SKM-1 treated with dmso at 0.1 percent for 144 hours (cell line): ENCODE results near the gene LYPD6B.

Source experiments
- DNase-seq: peaks from one replicate; lab custom pipeline; 2025; ENCODE audit not compliant: unreplicated experiment; lab: John Stamatoyannopoulos, UW

The LYPD6B gene

DNA sequence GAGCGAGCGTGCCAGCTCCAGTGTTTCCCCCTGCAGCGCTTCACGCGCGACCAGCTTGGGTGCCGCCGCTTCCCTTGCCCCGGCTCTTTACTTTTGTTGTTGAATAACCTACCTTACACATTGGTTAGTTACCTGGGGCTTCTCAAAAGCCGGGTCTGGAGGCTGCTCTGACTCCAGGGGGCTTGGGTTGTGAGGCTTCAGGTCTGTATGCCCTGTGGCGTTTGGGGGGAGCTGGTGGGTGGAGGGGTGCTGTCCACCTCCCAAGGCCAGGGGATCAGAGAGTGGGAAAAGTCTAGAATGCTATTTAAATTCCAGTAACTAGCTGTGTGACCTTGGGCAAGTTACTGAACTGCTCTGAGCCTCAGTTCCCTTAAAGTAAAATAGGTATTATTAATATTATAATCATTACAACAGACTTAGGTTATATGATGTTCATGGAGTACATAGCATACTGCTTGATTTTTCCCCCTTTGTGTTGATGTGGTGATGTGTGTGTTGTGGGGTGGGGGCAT is 770 bp downstream of the LYPD6B start:
- DNase-seq = no peak

GRCh38 chr2:149040451-149040850 is 2.0 kb downstream of the LYPD6B start:
- DNase-seq = peak; percentile 45

- no peak for DNase-seq
Observed at GRCh38 chr2:149041482-149041881, 3.0 kb downstream of the LYPD6B start.

GRCh38 chr2:149042881-149043280 is 4.4 kb downstream of the LYPD6B start:
- no peak for DNase-seq

DNA sequence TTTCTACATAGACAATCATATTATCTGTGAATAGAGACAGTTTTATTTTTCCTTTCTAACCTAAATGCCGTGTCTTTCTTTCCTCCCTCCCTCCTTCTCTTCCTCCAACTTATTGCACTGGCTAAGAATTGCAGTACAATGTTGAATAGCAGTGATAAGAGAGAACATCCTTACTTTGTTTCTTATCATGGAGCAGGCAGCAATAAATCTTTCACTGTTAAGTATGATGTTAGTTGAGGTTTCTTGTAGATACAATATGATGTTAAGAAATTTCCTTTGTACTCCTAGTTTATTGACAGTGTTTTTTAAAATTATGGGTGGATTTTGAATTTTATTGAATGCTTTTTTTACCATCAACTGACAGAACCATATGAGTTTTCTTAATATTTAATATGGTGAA is 6.0 kb downstream of the LYPD6B start:
- no peak for DNase-seq

DNA sequence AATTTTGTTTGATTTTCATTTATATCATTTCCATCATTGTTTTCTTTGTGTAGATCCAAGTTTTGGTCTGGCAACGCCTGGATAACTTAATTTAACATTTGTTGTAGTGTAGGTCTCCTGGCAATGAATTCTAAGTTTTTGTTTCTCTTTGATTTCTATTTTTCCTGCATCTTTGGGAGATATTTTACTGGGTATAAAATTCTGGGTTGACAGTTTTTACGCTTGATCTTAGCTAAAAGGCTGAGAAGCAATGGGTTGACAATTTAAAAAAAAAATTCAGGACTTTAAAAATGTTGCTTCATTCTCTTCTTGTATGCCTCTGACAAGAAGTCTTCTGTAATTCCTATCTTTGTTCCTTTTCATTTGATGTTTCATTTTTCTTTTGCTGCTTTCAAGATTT is 8.6 kb downstream of the LYPD6B start:
- DNase-seq = no peak

- DNase-seq = no peak
Observed at GRCh38 chr2:149049142-149049541, 10.6 kb downstream of the LYPD6B start.

DNA sequence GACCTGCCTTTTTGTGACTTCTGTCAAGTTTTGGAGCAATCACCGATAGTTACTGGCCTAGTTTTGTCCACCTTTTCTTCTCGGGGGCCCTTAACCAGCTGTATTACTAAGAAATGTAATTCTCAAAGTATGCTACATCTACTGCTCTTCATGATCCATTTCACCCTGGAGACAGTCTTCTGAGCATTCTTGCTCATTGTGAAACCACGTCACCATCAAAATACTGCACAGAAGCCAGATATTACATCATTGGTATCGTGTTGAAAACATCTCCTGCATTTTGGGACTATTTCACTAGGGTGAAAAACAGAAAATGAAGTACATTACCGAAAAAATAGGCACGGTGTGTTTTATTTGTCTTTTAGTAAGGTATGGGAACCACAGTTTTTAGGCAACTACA is 11.7 kb downstream of the LYPD6B start:
- no peak for DNase-seq

DNA sequence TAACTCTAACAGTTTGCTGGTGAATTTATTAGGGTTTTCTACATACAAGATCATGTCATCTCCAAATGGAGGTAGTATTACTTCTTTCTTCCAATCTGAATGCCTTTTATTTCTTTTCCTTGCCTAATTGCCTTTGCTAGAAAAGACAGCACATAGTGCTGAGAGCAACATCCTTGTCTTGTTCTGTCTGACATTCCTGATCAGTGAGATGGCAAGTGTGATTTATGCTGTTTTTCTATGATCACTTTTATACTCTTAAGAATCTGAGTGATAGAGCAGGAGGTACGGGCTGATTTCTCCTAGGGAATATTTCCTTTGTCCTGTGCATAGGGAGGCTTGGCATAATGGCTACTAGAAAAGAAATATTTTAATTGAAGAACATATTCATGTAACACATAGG is 17.3 kb downstream of the LYPD6B start:
- no peak for DNase-seq

GRCh38 chr2:149056541-149057255 is 18.2 kb downstream of the LYPD6B start:
- DNase-seq = no peak

DNA sequence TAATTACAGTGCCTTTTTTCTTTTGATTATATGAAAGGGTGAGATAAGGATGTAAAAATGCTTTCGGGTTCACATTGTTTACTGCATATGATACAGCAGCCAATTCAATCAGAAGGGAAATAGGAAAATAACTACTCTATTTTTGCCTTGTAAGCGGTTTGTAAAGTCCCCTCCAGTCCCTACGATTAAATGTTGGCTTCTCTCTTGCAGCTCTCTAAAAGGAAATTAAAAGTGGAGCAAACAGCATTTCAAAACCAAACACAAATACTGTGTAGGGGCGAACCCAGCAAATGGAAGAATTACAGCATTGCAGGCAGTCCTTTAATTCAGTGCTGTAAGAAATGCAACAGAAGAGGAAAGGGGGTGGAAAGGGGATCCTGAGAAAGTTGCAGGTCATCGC is 18.9 kb downstream of the LYPD6B start:
- DNase-seq = no peak

DNA sequence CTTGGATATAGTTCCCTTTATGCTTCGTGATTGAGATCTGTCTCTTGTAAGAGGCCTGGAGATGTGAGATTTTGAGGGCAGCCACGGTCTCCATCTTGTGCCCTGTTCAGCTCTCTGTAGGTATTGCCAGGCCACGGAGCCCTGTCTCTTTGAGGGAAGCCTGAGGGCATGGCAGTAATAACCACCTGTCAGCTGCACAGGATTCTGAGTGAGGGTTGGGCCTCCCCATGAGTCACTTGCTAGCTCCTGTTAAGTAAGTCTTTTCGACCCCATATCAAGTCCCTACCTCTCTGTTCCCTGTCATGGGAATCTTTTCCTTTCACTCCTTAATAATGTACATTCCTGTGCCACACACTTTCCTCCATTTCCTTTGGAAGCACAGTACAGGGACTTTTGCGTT is 20.4 kb downstream of the LYPD6B start:
- no peak for DNase-seq

DNA sequence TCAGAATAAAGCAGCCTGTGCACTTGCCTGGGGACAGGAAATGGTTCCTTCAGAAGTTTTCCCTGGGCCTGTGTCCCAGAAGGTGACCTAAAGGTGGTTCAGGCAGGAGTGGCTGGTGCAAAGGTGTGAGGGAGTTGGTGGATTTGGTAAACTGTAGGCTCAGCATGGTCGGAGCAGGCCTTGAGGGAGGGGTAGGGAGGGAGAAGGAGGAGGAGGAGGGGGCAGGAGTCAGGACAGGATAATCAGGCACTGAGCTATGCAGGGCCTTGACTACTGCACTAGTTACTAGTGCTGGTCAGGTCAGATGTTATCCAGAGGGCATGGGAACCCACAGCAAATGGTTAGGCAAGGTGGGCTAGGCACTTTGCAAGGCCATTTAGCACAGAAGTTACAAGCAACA is 21.3 kb downstream of the LYPD6B start:
- no peak for DNase-seq

DNA sequence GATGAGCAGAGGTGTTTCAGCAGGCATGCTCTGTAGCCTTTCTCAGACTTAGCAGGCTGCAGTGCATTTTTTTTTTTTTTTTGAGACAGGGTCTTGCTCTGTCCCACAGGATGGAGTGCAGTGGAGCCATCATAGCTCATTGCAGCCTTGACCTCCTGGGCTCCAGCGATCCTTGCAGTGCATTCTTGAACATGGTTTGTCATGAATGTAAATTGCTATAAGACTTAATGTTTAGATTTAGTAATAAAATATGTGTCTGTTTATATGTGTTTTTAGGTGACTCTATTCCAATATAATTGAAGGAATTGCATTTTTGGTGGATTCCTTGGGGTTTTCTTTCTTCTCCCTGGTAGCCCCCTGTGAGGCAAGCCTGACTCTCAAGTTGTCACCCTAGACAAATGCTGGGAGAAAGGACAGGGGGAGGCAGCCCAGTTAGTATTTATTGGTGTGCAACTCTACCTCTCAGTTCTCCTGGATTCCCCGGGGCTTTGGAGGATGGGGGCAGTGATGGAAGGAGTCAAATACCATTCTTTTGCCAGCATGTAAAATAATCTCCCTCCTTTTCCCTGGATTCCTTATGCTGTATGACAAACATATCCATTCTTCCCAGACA is 22.7 kb downstream of the LYPD6B start:
- no peak for DNase-seq

GRCh38 chr2:149062531-149062930 is 24.0 kb downstream of the LYPD6B start:
- DNase-seq = no peak

DNA sequence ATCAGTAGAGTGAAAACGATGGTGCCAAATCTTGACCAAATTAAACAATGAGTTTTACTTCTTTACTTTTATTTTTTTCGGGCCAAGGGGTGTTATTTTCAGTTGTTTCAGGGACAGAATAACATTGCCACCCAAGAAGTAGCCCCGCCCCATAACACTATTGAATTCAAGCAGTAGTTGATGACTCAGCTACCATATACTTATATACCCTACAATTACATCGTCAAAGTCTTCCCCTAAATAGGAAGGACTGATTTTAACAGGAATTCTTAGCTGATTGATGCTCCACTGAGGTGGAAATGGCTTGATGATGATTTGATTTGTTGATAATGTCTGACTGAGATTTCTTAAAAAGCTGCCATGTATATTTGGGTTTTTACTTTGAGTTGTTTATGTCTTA is 24.7 kb downstream of the LYPD6B start:
- no peak for DNase-seq

DNA sequence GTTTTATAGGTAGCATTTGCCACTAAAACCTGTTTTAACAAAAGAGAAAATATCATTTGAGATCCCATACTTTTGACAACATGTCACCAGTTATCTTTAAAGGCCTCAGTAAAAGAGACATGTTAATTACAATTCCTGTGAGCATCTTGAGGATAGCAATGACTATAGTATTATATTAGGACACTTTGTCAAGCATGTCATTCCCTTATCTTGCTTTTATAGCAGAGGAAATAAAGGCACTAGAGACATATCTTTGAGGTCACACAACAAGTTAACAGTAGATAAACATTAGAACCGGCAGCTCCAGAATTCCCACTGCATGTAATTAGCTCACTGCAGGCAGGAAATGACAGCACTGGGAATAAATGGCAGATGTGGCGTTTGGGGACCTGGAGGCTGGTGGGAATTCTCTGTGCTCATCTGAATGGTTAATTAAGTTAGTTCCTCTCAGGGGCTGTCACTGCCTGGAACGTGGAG is 25.9 kb downstream of the LYPD6B start:
- no peak for DNase-seq

- no peak for DNase-seq
Observed at GRCh38 chr2:149064856-149065630, 26.5 kb downstream of the LYPD6B start.

DNA sequence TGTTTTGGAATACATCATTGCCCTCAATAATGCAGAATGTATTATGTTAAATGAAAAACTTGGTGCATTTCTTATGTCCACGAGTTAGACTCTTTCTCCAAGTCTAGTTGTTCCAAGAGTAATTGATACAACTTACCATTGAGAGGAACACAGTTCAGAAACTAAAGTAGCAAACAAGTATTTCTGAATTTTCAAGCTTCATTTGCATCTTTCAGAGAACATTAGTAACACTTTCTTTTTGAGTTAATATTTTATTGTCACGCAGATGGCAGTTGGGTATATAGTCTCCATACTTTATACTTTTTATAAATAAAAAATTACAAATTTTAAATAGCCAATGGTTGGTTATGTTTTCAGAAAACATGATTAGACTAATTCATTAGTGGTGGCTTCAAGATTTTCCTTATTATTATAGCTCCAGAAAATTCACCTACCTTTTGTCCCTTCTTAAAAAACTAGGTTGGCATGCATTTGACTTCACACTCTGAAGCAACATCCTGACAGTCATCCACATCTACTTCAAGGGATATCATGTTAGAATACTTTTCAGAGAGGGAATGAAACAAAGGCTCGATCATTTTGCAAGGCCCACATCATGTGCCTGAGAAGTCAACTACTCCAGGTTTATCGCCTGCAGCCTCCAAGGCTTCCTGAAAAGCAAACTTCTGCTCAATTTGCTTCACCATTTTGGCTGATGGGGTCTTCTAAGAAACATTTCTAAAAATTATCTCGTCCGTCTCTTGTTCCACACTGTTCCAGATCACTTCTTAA is 29.9 kb downstream of the LYPD6B start:
- DNase-seq = no peak

DNA sequence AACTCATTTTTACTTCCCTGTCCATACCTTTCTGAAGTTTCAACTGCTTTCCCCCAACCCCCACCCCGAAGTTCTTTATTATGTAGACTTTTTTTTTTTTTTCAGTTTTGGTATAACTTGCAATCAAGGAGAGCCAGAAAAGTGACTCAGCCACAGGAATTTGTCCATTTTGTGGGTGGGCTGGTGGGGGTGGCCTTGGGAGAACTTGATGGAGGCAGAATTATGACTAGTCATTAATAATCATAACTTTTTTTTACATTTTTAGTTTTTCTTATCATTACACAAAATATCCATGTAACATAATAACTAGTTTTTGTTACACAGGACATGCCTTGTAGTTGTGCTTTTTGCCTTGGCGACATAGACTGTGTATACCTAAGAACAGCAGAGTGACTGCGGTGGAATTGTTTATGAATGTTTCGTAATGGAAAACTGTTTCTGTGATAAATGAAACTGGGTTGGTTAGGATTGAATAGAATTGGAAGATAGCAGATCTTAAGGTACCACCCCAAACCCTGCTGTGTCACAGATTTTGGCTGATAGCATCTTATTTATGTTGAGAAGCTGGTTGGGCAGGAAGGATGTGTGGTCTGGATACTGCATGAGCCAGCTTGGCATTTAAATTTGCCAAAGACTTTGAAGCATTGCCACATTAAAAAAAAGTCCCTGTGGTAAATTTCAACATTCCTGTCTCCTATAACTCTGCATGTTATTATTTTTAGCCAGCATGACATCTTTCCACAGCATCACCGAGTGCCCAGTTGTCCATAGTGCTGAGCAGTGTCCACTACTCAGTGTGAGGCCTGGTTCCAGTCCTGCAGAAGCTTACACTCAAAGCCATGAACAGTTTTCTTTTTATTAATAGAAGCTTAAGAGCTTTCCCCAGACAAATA is 30.7 kb downstream of the LYPD6B start:
- DNase-seq = no peak
